Gastrocnemius medialis (tissue), 4 donors: Measurements from ENCODE around the gene BBS1.

Experiments used
- POLR2A ChIP-seq, 2 donors: fragments of 450-650 bp; IDR thresholded peaks; one replicate each; pipeline ENCODE4 v1.6.1; 2017; ENCODE audit warnings: antibody characterized with exemption in 2 of 2, mild to moderate bottlenecking in 2 of 2, moderate library complexity in 2 of 2
- TF ChIP-seq, protein P1 (sequence below), 5 experiments: fragments of 450-650 bp in 3 of 5; fragments of 200-600 bp in 2 of 5; sonication (generic) in 2 of 5; IDR thresholded peaks in 4 of 5; conservative IDR thresholded peaks in 1 of 5; 1 replicate in 4 of 5; 2 replicates in 1 of 5; pipeline ENCODE4 v1.5.1; 2016 to 2019; ENCODE audit warnings: antibody characterized with exemption in 5 of 5, mild to moderate bottlenecking in 3 of 5, moderate library complexity in 3 of 5

DNA sequence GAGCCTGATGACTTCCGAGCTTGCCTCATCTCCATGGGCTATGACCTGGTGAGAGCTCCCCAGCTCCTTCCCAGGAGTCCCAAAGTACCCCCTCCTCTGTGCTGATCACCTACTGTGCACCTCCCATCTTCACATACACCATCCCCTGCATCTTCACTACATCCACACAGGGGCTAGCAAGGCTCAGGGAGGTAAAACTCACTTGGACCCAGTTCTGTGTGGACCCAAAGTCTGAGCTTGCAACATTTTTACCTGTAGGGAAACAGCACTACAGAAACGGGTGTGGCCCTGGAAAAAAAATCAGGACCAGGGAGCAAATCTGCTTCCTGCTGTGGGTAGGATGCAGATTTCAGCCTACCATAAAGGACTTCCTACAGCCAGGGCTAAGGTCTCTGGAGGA lies 51.8 kb downstream of the BBS1 start:
- TF ChIP-seq, protein P1, sequence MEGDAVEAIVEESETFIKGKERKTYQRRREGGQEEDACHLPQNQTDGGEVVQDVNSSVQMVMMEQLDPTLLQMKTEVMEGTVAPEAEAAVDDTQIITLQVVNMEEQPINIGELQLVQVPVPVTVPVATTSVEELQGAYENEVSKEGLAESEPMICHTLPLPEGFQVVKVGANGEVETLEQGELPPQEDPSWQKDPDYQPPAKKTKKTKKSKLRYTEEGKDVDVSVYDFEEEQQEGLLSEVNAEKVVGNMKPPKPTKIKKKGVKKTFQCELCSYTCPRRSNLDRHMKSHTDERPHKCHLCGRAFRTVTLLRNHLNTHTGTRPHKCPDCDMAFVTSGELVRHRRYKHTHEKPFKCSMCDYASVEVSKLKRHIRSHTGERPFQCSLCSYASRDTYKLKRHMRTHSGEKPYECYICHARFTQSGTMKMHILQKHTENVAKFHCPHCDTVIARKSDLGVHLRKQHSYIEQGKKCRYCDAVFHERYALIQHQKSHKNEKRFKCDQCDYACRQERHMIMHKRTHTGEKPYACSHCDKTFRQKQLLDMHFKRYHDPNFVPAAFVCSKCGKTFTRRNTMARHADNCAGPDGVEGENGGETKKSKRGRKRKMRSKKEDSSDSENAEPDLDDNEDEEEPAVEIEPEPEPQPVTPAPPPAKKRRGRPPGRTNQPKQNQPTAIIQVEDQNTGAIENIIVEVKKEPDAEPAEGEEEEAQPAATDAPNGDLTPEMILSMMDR (IDR thresholded peaks at IDR 0.05 in 4 of 5, conservative IDR thresholded peaks at IDR 0.05 in 1 of 5): no peak
- TF ChIP-seq POLR2A (IDR thresholded peaks at IDR 0.05): no peak
